Stimulated activated CD8-positive, alpha-beta memory T cell treated with anti-CD3 and anti-CD28 coated beads, Interleukin-4, amount 100 ng/mL, for 1 hour (primary cell): ENCODE results near the gene PGF.
"Not testable (repeated sequence)": the region's sequence is repeated elsewhere in the genome, so short reads cannot be mapped to it uniquely, and the experiment has no call there.

Experiments used
- DNase-seq, 2 donors: peaks; one replicate each; pipeline ENCODE4 v3.0.0-alpha.2; 2020; ENCODE audit warnings: low read depth in 2 of 2, low spot score in 1 of 2

The PGF gene

DNA sequence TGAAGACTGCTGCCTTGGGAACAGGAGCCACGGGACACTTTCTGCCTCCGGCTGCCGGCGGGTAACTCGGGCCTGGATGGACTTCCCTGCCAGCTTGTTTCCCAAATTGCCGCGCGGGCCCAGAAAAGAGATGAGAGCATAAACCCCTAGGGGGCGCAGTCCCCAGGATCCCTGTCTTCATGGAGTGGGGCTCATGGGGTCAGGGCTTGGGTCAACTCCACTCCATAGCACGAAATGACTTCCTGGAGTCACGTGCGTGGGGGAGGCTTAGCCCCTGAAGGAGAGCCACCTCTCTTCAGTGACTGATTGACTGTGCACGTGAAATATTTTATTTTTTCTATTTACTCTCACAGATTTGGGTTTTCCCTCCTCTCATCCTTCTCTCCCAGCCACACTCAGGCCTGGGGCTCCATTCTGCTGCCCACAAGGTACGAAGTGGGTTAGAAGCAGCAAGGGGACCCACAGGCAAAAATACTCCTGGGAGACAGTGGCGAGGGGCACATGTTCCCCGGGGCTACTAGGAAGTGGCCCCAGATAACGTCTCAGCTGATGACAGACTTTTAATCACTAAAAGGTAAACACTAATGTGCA, 10.0 kb downstream of the PGF start:
- no peak for DNase-seq

DNA sequence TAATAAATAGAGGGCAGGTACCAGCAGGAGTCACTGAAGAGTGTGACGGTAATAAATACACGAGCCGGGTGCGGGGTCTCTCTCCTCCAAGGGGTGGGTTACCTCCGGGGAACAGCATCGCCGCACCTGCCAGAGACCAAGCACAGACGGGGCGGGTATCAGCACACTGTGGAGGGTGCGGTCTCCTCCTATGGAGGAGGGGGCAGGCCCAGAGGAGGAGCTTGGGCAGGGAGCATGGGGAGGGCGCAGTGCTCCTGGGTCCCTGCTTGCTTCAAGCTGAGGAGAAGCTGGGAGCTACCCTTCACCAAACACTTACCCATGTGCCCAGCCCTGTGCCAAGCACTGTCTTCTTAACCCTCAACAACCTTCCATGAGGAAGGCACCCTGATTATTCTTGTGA, 12.8 kb downstream of the PGF start:
- DNase-seq, result no peak

DNA sequence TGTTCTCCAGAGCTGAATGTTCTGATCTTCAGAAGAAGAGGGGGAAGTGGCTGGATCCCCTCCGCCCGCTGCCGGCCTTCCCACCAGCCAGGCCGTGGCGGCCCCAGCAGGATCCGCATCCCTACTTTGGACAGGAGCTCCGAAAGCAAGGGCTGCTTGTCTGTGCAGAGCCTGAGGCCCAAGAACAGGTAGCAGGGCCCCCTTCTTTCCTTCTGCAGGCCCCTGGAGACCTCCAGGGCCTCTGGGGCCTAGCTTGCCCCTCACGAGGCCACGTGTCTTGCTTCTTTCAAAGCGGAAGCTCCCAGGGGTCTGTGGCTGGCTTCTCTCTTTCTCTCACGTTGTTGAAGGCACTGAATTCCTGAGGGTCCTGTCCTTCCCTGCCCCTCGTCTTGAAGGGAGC, 13.2 kb downstream of the PGF start:
- no peak for DNase-seq

DNA sequence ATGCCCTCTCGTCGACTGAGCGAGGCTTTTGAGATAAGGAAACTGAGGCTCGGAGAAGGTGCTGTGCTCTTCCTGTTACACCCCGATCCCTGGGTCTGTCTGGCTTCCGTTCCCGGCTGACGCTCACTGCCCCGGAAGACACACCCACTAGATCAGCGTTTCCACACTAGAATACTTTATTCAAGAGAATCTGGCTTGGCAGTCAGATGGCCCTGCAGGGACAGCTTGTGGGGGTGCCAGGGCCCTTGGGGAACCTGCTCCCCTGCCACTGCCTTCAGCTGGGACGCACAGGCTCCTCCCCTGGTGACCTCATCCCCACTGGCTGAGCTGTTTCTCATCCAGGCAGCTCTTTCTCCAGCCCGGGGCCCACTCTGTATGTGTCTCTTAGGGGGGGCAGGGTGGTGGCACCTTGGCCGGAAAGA, 13.7 kb downstream of the PGF start:
- peak in 1 of 2 donors; percentile 35 for DNase-seq

DNA sequence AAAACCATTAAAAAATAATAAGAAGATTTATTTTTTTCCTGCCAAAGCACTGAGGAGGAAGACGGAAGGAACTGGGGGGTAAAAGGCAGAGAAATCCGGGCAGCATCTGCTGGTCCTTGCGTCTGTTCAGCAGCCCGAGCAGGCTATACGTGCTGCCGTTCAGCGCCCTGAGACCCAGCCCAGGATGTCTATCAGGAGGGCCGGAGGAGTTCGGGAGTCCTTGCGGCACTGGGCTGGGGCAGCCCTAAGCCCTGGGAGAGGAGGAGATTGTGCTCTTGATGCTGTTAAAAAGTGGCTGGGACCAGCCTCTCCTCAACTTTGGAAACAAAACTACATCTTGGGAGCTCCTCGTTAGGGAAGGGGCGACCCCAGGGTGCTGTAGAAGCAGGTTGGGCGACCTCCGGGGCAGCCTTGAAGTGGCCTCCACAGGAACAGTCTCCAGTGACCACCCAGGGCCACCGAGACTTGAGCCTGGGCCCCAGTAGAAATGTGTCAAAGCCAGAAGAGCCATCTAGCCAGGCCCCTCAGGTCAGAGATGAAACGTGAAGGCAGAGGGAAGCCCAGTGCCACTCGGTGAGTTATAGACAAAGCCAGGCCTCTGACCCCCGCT, 14.3 kb downstream of the PGF start:
- no peak for DNase-seq

DNA sequence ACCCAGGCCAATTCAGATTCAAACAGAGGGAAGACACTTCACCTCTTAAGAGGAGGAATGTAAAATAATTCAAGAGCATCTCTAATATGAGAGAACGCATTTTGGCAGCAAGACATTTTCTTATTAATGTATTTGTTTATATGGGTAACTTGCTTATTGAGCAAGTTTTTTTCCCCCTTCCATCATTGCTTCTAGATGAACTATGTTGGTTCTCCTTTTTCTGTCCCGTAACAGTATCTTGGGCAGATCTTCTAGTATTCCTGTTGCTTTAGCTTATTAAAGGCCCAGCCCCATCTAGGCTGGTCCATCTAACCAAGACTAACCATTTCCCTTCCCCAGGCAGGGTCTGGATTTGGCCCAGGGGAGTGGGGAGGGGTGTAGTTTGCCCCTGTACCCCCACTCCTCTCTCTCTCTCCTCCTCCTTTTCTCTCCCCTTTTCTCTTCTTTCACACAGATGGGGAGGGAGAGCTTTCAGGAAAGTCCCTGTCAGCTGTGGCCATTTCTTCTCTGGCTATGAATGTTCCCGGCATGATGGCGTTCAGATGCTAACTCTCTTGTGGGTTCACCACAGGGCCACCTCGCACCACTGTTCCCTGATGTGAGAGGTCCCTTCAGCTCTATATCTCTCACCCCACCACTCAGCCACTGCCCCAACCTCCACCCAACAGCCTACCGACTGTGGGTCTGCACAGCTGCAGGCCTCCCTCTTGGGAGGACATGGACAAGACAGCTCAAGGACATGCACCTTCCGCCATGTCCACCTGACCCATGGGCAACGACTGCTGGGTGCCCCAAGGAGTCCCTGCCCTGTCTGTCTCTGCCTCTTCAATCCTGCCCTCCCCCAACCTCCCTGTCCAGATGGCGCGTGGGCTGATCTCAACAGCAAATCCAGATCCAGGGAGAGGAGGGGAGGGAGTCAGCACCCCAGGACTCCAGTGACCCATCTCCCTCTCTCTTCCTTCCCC, 16.6 kb downstream of the PGF start:
- DNase-seq, result no peak

DNA sequence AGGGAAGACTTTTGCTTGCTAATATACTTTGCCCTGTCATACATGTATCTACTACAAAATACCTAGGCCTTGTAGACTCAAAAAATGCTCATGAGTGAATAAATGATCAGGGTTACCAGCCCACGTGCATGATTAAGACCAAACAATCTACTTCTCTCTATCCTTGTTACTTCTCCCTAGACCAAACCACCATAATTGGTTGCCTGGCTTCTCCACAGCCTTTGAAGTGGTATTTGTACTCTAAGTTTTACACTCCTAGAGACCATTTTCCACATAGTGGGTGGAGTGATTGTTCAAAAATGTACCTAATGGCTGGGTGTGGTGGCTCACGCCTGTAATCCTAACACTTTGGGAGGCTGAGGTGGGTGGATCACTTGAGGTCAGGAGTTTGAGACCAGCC, 18.2 kb downstream of the PGF start:
- no peak for DNase-seq

DNA sequence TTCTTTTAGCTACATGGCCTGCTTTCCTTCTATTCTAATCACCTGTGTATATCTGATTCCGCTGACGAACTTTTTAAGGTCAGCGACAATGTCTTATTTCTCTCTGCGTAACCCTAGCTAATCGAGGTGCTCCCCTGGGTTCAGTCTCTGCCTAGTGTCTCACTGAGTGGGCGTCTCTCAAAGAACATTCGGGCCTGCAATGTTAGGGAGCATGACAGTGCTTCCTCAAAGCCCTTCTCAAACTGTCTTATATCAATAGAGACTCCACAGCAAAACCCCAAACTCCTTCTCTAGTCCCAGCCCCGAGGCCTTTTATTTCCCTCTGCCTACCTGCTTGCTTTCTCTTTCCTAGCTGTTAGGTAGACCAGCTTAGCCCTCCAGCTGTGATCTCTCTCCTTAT, 18.7 kb downstream of the PGF start:
- no peak for DNase-seq

DNA sequence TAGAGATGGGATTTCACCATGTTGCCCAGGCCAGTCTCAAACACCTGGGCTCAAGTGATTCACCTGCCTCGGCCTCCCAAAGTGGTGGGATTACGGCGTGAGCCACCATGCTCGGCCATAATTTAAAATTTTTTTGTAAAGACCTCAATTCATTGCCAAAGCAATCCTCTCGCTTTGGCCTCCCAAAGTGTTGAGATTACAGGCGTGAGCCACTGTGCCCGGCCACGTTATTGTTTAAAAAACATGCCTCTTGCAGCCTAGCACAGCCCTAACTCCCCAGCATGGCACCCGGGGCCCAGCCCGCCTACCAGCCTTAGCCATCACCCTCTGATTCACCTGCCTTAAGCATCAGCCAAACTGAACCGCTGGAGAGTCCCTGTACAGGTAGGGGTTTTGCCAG, 19.2 kb downstream of the PGF start:
- DNase-seq, result no peak

DNA sequence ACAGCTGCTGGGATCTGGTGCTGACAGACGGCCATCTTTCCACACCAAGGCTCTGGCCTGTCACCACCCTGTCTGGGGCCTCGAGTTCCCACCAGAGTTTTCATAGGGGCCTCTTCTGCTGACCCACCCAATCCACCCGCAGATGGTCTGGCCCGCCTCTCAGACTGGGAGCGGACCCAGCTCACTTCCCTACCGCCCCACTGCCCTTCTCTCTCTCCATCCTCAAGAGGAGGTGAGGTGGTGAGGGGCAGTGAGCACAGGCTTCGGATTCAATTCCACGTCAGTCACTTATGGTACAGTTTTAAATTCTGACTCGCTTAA, 20.1 kb downstream of the PGF start:
- DNase-seq, result no peak

DNA sequence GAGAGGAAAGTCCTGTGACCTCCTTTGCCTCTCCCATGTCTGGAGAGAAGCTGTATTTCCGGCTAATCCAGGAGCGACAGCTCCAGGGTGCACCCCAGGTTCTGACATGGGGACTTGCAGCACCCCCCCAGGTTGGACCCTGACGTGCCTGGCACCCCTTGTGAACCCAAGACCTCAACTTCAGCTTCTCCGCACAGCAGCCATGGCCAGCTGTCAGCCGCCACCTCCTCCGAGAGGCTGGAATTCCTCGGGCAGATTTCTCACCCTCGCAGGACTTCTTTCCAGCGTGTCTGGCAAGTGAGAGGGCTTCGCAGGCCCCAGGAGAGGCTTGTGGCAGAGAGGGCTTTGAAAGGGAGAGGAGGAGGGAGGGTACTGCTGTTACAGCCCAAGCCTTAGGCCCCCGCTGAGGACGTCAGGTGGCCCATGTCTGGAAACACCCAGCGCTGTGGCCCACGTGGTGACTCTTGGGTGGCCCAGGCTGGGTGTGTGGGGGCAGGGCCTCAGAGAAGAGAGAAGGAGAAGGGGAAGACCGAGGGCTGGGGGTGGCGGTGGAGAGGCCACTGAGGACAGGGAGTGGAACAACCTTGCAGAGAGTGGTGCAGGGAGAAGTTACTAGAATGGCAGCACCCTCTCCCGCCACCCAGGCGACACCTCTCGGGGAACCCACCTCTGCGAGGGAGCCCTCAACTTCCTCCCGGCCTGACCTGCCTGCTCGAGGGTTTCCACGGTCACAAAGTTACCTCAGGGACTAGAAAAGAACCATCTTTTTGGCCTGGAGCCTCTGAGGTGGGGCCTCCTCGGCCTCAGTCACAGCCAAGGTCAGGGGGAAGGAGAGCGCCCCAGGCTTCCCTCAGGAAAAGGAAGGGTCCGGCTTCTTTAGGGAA, 20.7 kb downstream of the PGF start:
- no peak for DNase-seq

DNA sequence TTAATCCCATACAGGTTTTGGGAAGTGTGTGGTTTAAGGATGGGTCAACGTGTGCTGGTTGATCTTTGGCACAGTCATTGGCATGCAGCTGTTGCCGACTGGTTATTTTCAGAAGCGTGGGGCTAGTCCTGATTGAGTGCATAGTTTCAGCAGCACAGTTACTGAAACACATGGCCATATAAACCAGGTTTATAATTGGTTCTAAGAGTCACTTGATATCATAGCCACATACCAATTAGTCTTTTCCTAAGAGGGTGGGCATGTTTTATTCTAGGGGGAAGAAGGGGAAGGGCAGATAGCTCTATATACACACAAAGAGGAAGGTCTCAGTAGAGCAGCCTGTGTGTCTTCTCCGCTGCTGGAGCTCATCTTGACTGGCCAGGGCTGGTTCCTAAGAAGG, 21.4 kb downstream of the PGF start:
- DNase-seq, result no peak

DNA sequence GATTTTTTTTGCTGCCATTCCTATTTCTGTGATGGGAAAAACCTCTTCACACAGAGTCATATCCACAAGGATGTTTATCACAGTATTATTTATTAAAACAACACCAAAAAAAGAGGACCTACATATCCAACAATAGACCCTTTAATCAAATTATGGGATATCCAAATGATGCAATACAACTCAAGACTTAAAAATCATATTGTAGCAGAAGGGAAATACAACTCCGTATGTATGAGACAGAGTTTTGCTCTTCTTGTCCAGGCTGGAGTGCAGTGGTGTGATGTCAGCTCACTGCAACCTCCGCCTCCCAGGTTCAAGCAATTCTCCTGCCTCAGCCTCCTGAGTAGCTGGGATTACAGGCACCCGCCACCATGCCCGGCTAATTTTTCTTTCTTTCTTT, 22.5 kb downstream of the PGF start:
- not testable (repeated sequence) for DNase-seq

DNA sequence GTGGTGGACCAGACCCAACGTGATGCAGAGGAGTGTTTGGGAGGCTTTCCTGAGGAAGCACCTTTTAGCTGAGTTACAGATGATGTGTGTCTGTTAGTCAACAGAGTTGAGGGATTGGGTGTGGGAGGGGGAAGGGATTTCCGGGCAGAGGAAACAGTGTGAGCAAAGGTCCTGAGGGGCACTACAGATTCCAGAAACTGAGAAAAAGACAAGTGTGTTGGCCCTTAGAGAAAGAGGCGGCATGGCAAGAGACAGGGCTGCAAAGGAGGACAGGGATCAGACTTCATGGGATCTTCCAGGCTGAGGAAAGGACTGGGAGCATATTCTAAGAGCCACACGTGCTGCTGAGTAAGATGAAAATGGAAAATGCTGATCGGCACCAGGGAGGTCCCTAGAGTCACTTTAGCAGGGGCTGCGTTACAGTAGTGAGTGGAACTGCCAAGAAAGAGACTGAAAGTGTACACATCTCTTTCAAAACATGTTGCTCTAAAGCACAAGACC, 22.9 kb downstream of the PGF start:
- no peak for DNase-seq

DNA sequence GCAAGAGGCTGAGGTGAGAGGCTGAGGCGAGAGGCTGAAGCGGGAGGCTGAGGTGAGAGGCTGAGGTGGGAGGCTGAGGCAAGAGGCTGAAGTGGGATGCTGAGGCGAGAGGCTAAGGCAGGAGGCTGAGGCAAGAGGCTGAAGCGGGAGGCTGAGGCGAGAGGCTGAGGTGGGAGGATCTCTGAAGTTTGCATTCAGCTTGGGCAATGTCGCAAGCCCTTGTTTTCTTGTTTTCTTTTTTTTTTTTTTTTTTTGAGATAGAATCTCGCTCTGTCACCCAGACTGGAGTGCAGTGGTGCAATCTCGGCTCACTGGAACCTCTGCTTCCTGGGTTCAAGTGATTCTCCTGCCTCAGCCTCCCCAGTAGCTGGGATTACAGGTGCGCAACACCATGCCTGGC, 23.7 kb downstream of the PGF start:
- not testable (repeated sequence) for DNase-seq

DNA sequence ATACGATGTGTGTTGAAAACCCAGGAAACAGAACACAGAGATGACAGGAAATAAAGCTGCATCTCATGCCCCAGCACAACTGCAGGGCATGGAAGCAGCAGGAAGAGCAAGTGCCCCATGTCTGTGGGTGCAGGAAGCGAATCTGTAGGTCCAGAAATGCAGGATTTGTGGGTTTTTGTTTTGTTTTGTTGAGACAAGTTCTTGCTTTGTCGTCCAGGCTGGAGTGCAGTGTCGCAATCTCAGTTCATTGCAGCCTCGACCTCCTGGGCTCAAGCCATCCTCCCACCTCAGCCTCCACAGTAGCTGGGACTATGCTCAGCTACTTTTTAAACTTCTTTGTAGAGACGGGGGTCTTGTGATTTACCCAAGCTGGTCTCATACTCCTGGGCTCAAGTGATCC, 26.2 kb downstream of the PGF start:
- no peak for DNase-seq

DNA sequence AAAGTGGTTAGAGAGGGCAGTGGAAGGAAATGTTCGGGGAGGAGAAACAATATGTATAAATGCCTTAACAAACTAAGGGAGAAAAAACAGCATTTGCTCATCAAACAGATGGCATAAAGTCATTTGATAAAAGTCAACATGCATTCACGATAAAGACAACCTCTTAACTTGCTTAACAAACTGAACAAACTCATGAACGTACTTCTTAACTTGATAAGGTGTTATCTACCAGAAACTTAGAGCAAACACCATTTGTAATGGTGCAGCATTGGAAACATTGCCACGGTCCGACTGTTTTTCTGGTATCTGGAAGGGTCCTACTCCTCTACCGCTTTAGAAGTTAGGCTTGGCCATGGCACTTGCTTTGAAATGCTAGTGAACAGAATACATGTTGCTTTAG, 28.2 kb downstream of the PGF start:
- DNase-seq, result no peak

DNA sequence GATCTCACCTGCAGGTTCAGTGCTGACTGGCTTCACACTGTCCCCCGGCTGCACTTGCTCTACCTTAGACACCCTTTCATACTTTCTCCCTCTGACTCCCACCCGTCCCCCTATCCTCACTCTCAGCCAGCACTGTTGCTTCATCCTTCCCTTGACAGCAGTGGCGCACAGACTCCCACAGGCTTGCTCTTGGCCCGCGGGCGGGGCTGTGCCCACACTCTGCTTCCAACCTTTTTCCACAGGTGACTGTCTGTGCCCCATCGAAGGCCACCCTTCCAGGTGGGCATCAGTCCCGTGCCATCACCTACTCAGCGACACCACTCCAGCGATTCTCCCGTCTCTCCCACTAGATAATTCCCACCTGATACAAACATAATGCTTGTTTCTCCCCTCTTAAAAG, 31.3 kb downstream of the PGF start:
- DNase-seq, result no peak

DNA sequence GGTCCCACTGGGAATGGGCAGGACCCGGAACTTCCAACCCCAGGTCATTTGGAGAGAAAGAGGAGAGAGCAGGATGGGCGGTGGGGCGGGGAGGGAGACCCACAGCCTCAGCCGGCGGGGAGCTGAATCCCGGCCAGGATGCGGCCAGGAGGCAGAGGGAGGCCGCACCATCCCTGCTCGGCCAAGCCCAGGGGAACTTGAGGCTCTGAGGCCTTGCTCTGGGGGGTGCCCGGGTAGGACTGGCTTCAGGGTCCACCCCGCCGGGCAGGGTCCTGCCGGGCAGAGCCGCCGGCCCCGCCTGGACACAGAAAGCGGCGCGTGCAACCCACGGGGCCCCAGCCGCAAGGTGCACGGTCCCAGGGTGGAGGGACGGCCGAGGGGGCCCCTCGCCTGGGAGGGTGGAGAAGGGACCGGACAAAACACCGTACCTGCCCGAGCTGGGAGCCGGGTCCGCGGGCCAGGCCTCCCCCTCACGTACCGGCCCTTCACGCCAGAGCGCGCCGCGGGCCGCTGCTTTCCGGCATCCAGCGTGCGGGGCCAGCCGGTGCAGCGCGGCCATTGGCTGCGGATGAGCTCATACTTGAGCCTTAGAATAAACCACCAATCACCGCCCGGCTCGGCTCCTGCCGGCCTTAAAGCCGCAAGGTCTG, 32.5 kb downstream of the PGF start, which contains the start of gene RPS6KL1:
TSS of gene RPS6KL1 (minus strand) at position 509 of the 650 bp plus-strand sequence. CDS start 1,719 bp downstream, outside the sequence.
- DNase-seq, result peak; percentile 15 to 31

DNA sequence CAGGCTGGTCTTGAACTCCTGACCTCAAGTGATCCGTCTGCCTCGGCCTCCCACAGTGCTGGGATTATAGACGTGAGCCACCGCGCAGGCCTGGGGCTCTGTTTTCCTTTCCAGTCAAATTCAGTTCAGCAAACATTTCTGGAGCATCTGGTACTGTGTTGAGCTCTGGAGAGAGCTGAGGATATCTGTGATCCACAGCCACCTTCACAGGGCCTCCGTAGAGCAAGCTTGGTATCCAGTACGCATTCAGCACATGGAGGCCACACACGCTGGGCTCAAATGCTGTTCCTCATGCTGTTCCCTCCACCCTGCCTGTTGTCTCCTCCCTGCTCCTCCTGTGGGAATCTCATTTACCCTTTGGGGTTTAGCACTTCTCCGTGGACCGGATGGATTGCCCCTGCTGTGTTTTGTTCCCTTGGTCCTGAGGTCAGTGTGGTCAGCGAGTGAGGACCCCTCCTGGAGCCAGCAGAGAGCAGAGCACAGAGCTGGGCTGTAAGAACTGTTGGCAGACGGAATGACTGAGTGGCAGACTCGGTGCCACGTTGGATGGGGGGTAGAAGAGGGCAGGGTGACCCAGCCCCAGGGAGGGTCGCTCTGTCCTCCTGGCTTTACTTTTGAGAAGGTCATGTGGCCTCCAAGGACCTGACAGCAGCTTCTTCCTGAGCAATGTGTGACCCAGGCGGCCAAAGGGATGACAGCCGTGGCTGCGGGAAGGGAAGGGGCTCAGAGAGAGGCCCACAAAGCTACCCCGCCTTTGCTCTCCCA, 33.2 kb downstream of the PGF start:
- DNase-seq, result no peak
